ENCODE results near the gene S100A2.

S100A2 gene

GRCh38 chr1:153565529-153566374, at the start of gene S100A2:
S100A2 (minus strand) TSS chr1:153565844; CDS start chr1:153563877, 1,967 bp downstream.
- intact Hi-C loops (cut with DNase I): no loop called here
- DNase-seq: no peak

DNA sequence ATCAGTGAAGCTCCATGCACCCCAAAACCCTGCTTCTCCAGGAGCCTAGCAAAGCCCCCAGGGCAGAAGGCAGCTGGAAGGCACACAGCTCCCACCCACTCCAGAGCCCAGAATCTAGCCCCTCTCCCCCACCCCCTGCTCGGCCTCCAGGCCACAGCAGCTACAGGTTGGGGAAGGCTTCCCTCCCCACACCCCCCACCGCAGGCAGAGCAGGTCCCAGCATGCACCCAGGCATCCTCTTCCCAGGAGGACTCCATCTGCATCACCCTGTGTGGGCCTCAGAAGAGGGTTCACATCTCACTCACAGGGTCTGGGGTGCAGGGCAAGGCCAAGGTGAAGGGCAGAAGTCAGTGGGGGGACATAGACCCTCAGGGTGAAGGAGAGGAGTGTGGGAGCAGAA, 49.8 kb upstream of the S100A2 start:
- no peak for DNase-seq
- intact Hi-C loops (cut with DNase I): no loop called here

DNA sequence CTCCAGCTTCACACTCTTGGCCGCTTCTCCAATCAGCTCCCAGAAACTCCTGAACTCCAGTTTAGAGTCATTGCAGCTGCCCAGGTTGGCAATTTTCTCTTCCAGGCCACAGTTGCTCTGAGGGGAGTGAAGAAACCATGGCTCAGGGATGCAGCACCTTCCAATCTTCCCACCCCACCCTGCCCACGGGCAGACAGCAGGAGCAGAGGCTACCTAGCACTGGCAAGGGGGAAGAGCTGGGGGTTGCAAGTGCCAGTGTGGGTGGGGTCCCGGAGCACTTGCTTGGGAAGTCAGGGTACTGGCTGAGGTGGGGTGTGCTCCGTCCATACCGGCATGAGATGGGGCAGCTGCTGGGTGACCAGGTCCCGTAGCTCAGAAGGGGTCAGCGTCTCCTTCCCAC, 49.3 kb upstream of the S100A2 start:
- no peak for DNase-seq
- intact Hi-C loops (cut with DNase I): no loop called here

DNA sequence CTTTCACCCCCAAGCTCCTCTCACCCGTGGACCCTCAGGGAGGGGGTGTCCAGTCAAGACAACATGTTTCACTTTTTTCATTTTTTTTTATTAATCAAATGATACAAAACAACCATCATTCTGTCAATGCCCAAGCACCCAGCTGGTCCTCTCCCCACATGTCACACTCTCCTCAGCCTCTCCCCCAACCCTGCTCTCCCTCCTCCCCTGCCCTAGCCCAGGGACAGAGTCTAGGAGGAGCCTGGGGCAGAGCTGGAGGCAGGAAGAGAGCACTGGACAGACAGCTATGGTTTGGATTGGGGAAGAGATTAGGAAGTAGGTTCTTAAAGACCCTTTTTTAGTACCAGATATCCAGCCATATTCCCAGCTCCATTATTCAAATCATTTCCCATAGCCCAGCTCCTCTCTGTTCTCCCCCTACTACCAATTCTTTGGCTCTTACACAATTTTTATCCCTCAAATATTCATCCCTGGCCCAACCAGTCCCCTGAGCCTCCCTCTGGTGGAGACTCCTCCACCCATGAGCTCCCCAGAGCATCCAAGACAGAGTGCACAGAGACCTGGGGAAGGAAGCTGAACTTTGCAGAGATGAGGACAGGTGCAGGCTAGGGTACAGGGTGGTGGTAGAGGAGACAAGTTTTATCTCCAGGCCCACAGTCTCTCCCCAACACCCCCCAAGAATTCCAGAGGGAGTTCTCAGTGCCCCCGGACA, 48.7 kb upstream of the S100A2 start:
- intact Hi-C loops (cut with DNase I): no loop called here
- DNase-seq: no peak

DNA sequence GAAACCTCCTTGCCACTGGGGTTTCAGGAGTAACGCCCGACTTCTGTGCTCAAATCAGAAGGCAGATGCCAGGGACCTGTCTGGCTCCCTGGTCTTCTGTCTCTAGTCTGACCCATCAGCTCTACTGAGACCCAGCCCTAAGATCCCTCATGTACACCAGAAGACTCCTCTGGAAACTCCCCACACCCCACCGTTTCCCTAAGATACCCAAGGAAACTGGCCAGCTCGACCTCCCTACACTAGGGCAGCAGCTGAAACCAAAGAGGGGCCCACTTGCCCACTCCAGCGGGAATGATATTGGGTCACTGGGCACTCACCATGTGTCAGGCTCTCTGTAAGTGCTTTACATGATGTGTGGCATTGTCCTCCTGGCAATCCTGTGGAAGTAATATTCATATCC, 47.8 kb upstream of the S100A2 start:
- intact Hi-C loops (cut with DNase I): no loop called here
- DNase-seq: no peak

- intact Hi-C loops (cut with DNase I): no loop called here
- peak in 20 of 42 donors; percentile 16 to 75 (median 48) for DNase-seq
Observed at GRCh38 chr1:153612755-153613331, 47.2 kb upstream of the S100A2 start, which contains the start of gene S100A16. S100A16 (minus strand) TSS chr1:153613137; CDS start chr1:153608151, 4,986 bp downstream.

DNA sequence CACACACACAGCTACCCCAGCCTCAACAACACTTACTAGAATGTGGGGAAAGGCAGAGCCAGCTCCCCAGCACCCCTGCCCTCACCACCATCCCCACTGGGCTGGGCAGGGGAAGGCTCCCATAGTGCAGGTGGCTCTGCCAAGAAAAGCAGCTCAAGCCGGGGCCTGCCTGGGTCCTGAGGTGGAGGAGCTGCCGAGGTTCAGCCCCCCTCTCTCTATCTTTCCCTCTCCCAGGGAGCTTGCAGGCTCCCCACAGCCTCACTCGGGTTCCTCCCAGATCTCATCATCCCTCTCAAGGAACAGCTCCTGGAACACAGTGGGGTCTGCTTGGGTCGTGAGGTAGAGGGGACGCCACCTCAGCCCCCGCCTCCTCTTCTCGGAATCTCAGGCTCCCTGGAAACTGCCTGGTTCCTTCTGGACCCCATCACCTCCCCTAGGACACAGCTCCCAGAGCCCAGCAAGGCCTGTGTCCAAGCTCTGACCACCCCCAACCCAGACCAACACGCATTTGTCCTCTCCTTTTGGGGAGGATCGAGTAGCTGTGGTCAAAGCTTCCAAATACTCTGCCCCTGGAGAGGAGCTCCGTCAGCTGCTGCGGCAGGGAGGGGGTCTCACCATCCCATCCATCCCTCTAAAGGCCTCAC, 46.6 kb upstream of the S100A2 start:
- peak in 1 of 42 donors; percentile 23 for DNase-seq
- intact Hi-C loops (cut with DNase I): no loop called here

DNA sequence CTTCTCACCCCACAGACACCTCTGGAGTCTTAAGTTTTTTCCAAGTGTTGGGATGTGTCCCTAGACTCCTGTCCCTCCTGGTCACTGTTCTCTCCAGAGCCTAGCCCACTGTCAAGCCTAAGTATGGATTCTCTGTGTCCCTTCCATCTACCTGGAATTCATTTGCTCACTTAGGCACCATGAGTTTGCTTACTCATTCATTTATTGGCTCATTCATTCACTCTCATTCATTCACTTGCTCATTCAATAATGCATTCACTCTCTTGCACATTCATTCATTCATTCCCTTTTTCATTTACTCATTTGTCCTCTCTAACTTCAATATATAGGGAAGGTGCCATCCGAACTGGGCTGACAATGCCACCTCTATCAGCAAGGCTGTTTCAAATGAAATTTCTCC, 45.7 kb upstream of the S100A2 start:
- DNase-seq: no peak
- intact Hi-C loops (cut with DNase I): no loop called here

- no peak for DNase-seq
Observed at GRCh38 chr1:153610811-153611301, 45.2 kb upstream of the S100A2 start.

GRCh38 chr1:153610334-153610733, 44.7 kb upstream of the S100A2 start:
- DNase-seq: no peak
- intact Hi-C loops (cut with DNase I): no loop called here

More at GRCh38 chr1:153610811-153611301, 45.2 kb upstream of the S100A2 start:
- intact Hi-C loops (cut with DNase I): no loop called here

DNA sequence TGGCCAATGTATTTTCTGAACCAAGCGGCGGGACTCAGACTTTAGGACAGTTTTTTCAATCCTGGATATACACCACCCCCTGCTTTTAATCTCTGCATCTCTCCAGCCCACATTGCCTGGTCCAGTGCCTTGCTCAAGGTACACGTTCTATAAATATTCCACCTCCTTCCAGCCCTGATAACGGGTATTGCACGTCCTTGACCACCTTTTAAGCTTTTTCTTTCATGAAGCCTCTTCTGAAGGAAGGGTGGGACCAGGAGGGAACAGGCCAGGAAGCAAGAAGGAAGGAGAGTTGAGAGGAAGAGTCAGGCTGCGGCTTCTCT, 43.9 kb upstream of the S100A2 start:
- intact Hi-C loops (cut with DNase I): no loop called here

GRCh38 chr1:153608742-153609584, 43.3 kb upstream of the S100A2 start:
- DNase-seq: peak; percentile 34 to 92 (median 75)

More for the DNA sequence above, 43.9 kb upstream of the S100A2 start:
- DNase-seq: no peak

GRCh38 chr1:153608089-153608682, 42.5 kb upstream of the S100A2 start:
- DNase-seq: no peak
- intact Hi-C loops (cut with DNase I): no loop called here

More at GRCh38 chr1:153608742-153609584, 43.3 kb upstream of the S100A2 start:
- intact Hi-C loops (cut with DNase I): no loop called here

DNA sequence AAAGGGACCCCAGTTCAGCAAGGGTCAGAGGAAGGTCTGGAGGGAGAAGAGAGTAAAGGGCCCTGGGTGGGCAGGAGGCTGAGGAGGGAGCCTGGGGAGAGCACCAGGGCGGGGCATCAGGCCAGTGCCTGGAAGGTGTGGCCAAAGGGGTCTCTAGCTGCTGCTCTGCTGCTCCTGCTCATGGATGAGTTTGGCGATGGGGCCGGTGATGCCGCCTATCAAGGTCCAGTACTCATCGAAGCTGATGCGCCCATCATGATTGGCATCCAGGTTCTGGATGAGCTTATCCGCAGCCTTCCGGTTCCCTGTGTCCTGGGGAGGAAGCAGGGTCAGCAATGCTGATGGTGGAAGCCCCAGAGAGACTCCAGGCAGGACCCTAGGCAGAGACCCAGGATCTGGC, 41.7 kb upstream of the S100A2 start:
- intact Hi-C loops (cut with DNase I): no loop called here
- no peak for DNase-seq

DNA sequence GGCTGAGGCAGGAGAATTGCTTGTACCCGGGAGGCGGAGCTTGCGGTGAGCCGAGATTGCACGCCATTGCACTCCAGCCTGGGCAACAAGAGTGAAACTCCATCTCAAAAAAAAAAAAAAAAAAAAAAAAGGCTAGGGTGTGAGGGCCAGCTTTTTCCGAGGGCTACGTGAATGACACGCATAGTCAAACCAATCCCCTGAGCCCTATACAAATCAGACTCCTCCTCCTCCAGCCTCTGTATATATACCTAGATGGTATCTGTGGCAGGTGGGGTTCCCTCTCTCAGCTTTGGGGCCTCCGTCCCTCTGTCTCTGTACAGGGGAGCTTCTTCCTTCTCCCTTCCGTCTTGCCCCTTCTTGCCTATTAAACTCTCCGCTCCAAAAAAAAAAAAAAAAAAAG, 40.5 kb upstream of the S100A2 start:
- no peak for DNase-seq
- intact Hi-C loops (cut with DNase I): no loop called here

DNA sequence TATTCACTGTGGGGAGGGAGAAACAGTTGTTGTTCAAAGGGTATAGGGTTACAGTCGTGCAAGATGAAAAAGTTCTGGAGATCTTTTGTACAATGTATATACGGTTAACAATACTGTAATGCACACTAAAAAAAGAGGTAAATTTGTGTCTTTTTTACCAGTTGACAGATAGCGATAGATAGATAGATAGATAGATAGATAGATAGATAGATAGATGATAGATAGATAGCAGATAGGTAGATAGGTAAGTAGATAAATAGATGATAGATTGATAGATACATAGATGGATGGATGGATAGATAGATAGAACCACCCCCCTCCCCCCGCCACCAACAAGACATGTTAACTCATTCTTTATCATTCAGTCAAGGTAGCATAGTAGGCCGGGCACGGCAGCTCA, 37.1 kb upstream of the S100A2 start:
- intact Hi-C loops (cut with DNase I): no loop called here
- no peak for DNase-seq

GRCh38 chr1:153599847-153600246, 34.2 kb upstream of the S100A2 start:
- no peak for DNase-seq
- intact Hi-C loops (cut with DNase I): no loop called here

Measured in head of caudate nucleus (tissue), 42 donors.